Esophagus mucosa (tissue), 1 donor: ENCODE data around the gene RANGAP1. TPM values are rescaled to one million over a fixed set of nuclear protein-coding genes. Genes with fewer than 3 reads are reported as not detected.

Source experiments
- ATAC-seq: fragments of 200-7000 bp; cut with Tn5 transposase; one replicate; pipeline ENCODE4 v1.9.1; 2020
- total RNA-seq: library from RNA; stranded (reverse); gene quantifications from one replicate; pipeline ENCODE4 v1.2.4, GENCODE V29; 2023
- donor health status: DM: yes; HTN: yes; CAD: no.

The RANGAP1 gene
- total RNA-seq, 1 donor from 2014 or later = 78.9 TPM

GRCh38 chr22:41234815-41235695, 50.9 kb downstream of the RANGAP1 start:
- ATAC-seq = no peak

- no peak for ATAC-seq
Observed at GRCh38 chr22:41231369-41231768, 54.6 kb downstream of the RANGAP1 start.

- no peak for ATAC-seq
Observed at GRCh38 chr22:41230401-41230785, 55.6 kb downstream of the RANGAP1 start.

GRCh38 chr22:41229730-41230400, 56.1 kb downstream of the RANGAP1 start:
- ATAC-seq = no peak

GRCh38 chr22:41229215-41229614, 56.8 kb downstream of the RANGAP1 start:
- no peak for ATAC-seq

GRCh38 chr22:41226723-41227655, 59.0 kb downstream of the RANGAP1 start:
- ATAC-seq = peak; percentile 51

GRCh38 chr22:41223535-41223934, 62.5 kb downstream of the RANGAP1 start:
- ATAC-seq = no peak

GRCh38 chr22:41222846-41223507, 63.0 kb downstream of the RANGAP1 start:
- peak; percentile 52 for ATAC-seq

- ATAC-seq = peak; percentile 94
Observed at GRCh38 chr22:41217553-41218157, 68.3 kb downstream of the RANGAP1 start.

GRCh38 chr22:41216984-41217383, 69.0 kb downstream of the RANGAP1 start:
- peak; percentile 27 for ATAC-seq

- ATAC-seq = no peak
Observed at GRCh38 chr22:41215926-41216325, 70.1 kb downstream of the RANGAP1 start.

GRCh38 chr22:41215409-41215808, 70.6 kb downstream of the RANGAP1 start:
- no peak for ATAC-seq

GRCh38 chr22:41206719-41207118, 79.3 kb downstream of the RANGAP1 start:
- ATAC-seq = no peak

GRCh38 chr22:41204992-41205900, 80.7 kb downstream of the RANGAP1 start, which contains the start of gene L3MBTL2:
L3MBTL2 (plus strand) TSS chr22:41205312; CDS start chr22:41205363, 51 bp downstream.
- peak; percentile 98 for ATAC-seq

GRCh38 chr22:41204066-41204465, 81.9 kb downstream of the RANGAP1 start:
- ATAC-seq = no peak

- no peak for ATAC-seq
Observed at GRCh38 chr22:41203118-41203517, 82.9 kb downstream of the RANGAP1 start.

- ATAC-seq = no peak
Observed at GRCh38 chr22:41201141-41201540, 84.8 kb downstream of the RANGAP1 start.

GRCh38 chr22:41198027-41198580, 87.9 kb downstream of the RANGAP1 start:
- no peak for ATAC-seq

GRCh38 chr22:41197038-41197972, 88.7 kb downstream of the RANGAP1 start:
- ATAC-seq = peak; percentile 81
